Tibial artery (tissue), 4 donors: ENCODE measurements around the gene HABP2.

ENCODE experiments used
- DNase-seq, 2 donors: peaks; one replicate each; pipeline ENCODE4 v3.0.0-alpha.2; 2019
- H3K27ac ChIP-seq, 2 donors: fragments of 200-600 bp; sonication (generic) in 1 of 2; 1 replicate in 1 of 2; 2 replicates in 1 of 2; pipeline ENCODE4 v1.5.1; 2018 to 2019; ENCODE audit warnings: mild to moderate bottlenecking in 1 of 2
- H3K27me3 ChIP-seq, 2 donors: fragments of 200-600 bp; sonication (generic) in 1 of 2; one replicate each; pipeline versions ENCODE4 v1.5.1 to v1.6.0; 2016 to 2019
- H3K36me3 ChIP-seq, 3 donors: fragments of 200-600 bp; sonication (generic) in 2 of 3; one replicate each; pipeline ENCODE4 v1.5.1; 2016 to 2019; ENCODE audit warnings: mild to moderate bottlenecking in 2 of 3
- H3K4me1 ChIP-seq, 4 donors: fragments of 200-600 bp; sonication (generic) in 2 of 4; 1 replicate in 3 of 4; 2 replicates in 1 of 4; pipeline ENCODE4 v1.5.1; 2016 to 2019
- H3K4me3 ChIP-seq, 2 donors: fragments of 200-600 bp; sonication (generic) in 1 of 2; 1 replicate in 1 of 2; 2 replicates in 1 of 2; pipeline ENCODE4 v1.5.1; 2018 to 2019; ENCODE audit warnings: mild to moderate bottlenecking in 2 of 2
- H3K9me3 ChIP-seq, 3 donors: fragments of 200-600 bp; sonication (generic) in 1 of 3; one replicate each; pipeline ENCODE4 v1.5.1; 2016 to 2019
- intact Hi-C: fragments of 100-400 bp; cut with DNase I; formaldehyde crosslinking; loops from one replicate; pipeline ENCODE4 v1.15.0; 2023; ENCODE audit warnings: low total_unique reads
- TF ChIP-seq, protein P1 (sequence below), 2 experiments: fragments of 200-600 bp in 1 of 2; fragments of 450-650 bp in 1 of 2; IDR thresholded peaks; one replicate each; pipeline ENCODE4 v1.5.1; 2017 to 2019; ENCODE audit warnings: antibody characterized with exemption in 2 of 2, mild to moderate bottlenecking in 1 of 2, moderate library complexity in 1 of 2

The HABP2 gene

DNA sequence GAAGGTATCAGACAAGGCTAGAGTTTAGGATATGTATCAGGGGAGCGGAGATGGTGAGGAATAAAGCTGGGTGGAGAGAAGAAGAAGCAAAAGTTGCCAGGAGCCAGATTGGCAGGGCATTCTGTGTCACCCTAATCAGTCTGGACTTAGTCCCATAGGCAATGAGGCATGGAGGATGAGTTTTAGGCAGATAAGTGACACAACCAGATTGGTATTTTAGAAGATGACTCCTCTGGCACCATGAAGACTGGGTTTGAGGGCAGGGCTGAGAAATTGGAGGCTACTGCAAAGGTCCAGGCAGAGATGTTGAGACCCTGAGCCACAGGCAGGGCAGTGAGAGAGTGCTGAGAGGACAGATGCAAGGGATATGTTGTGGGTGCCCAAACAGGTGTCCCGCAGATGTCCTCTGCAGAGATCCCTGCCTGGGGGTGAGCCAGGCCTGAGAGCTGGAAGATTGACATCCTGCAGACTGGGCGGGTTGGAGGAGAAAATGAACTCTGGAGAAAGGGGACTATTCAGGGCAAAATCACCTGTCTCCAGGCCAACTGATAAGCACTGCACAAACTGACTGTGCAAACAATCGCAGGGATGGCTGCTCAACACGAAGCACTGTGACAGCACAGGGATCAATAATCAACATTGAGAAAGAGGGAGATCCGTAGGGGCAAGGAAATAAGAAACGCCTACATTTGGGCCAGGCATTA is 11.9 kb upstream of the HABP2 start:
- TF ChIP-seq, protein P1, sequence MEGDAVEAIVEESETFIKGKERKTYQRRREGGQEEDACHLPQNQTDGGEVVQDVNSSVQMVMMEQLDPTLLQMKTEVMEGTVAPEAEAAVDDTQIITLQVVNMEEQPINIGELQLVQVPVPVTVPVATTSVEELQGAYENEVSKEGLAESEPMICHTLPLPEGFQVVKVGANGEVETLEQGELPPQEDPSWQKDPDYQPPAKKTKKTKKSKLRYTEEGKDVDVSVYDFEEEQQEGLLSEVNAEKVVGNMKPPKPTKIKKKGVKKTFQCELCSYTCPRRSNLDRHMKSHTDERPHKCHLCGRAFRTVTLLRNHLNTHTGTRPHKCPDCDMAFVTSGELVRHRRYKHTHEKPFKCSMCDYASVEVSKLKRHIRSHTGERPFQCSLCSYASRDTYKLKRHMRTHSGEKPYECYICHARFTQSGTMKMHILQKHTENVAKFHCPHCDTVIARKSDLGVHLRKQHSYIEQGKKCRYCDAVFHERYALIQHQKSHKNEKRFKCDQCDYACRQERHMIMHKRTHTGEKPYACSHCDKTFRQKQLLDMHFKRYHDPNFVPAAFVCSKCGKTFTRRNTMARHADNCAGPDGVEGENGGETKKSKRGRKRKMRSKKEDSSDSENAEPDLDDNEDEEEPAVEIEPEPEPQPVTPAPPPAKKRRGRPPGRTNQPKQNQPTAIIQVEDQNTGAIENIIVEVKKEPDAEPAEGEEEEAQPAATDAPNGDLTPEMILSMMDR (IDR thresholded peaks at IDR 0.05): no peak
- no peak overlapping the region for H3K4me3 ChIP-seq
- no peaks in the 10 kb centered on the region for H3K9me3 ChIP-seq
- intact Hi-C loops: no loop called here
- H3K27ac ChIP-seq: no peak overlapping the region
- H3K36me3 ChIP-seq: no peaks in the 10 kb centered on the region
- DNase-seq: no peak
- H3K27me3 ChIP-seq: no peaks in the 10 kb centered on the region
- H3K4me1 ChIP-seq: peaks cover 0 to 7% (median 2%) of the 10 kb centered on the region in 4 donors

DNA sequence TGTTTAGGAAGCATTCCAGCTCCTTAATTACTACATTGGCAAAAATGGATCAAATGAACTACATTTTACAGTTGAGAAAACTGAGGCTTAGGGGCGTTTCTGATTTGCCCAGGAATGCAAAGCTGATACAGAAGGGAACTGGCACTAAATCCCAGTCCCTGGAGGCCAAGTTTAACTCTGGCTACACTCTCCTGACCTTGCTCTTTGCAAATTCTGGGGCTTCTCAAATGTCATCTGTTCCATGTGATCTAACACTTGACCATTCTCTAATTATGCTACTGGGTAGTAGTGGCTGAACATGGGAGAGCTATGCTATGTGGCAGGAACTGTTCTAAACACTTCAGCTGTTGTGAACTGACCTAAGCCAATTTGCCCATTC is 11.3 kb upstream of the HABP2 start:
- H3K36me3 ChIP-seq: no peaks in the 10 kb centered on the region
- intact Hi-C loops: no loop called here
- no peak overlapping the region for H3K4me3 ChIP-seq
- TF ChIP-seq, protein P1 (IDR thresholded peaks at IDR 0.05): no peak
- no peaks in the 10 kb centered on the region for H3K9me3 ChIP-seq
- H3K4me1 ChIP-seq: peaks cover 0 to 7% (median 2%) of the 10 kb centered on the region in 4 donors
- no peak overlapping the region for H3K27ac ChIP-seq
- H3K27me3 ChIP-seq: no peaks in the 10 kb centered on the region
- DNase-seq: no peak

DNA sequence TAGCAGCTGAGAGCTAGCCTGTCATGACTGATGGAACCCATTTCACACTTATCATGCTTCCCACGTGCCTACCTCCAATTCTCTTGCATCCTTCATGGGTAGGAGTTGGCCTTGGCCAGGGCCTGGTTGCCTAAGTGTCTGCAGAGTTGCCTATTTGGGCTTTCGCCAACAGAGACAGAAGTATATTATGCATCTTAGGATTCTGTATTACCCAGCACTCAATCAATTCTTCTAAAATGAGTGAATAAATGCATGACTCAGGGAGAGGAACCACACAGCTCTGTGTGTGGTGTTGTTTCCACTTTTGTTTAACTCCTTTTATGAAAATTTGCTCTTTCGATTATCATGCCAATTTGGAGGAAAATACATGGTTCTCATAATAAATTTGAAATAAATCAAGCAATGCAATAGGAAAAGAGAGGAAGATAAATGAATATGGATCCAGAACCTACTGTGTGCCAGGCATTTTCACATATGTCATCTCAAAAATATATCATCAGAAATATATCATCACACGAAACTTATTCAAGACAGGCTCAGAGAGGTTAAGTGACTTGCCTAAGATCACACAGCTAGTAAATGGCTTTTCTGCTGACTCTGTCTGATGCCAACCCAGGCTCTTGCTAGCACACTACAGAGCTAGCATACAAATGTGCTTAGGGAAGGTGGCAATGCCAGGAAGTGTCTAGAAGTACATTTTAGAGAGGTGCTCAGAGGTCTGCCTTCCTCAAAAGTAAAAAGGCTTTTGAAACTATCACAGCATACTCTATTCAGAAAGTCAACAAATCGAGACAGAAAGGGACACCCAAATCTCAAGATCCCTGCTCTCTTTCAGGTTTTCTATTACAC is 9.5 kb upstream of the HABP2 start:
- Histone ChIP-seq H3K4me1 (peaks cover 0 to 7% (median 2%) of the 10 kb centered on the region in 4 donors), H3K4me3 (no peak overlapping the region), H3K27me3 (no peaks in the 10 kb centered on the region), H3K9me3 (no peaks in the 10 kb centered on the region), H3K27ac (no peak overlapping the region), H3K36me3 (no peaks in the 10 kb centered on the region)
- intact Hi-C loops: no loop called here
- DNase-seq: no peak
- TF ChIP-seq, protein P1 (IDR thresholded peaks at IDR 0.05): no peak

DNA sequence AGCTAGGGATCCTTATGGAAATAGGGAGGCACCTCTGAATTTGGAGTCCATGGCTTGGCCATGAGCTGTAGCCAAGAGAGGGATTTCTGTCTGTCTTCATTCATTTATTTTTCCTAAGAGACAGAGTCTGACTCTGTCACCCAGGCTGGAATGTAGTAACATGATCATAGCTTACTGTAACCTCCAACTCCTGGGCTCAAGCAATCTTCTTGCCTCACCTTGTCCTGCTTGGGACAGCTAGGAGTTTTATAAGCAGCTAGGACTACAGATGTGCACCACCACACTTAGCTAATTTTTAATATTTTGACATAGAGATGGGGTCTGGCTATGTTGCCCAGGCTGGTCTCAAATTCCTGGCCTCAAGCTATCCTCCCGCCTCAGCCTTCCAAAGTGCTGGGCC is 8.5 kb upstream of the HABP2 start:
- no peak for DNase-seq
- Histone ChIP-seq H3K9me3 (no peaks in the 10 kb centered on the region), H3K27ac (no peak overlapping the region), H3K4me3 (no peak overlapping the region), H3K4me1 (peaks cover 0 to 7% (median 1%) of the 10 kb centered on the region in 4 donors), H3K36me3 (no peaks in the 10 kb centered on the region), H3K27me3 (no peaks in the 10 kb centered on the region)
- TF ChIP-seq, protein P1 (IDR thresholded peaks at IDR 0.05): no peak
- intact Hi-C loops: no loop called here

DNA sequence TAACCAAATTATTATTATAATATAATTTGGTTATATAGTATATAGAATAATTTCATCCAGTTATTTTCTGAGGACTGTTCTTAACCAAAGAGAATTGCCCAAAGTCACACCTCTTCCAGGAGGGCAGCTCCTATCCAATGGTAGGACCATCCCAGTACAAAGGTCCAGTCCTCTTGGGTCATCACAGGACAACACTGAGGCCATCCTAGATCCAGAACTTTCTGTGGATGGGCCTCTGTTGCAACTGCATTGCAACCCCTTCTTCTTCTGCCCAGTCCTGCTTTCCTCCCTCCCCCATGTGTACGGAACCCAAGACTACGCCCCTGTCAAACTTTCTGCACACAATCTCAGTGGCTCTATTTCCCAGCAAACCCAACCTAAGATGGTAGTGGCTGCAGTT is 5.4 kb upstream of the HABP2 start:
- Histone ChIP-seq H3K4me1 (no peaks in the 10 kb centered on the region), H3K9me3 (no peaks in the 10 kb centered on the region), H3K27me3 (no peaks in the 10 kb centered on the region), H3K36me3 (no peaks in the 10 kb centered on the region), H3K27ac (no peak overlapping the region), H3K4me3 (no peak overlapping the region)
- no peak for DNase-seq
- TF ChIP-seq, protein P1 (IDR thresholded peaks at IDR 0.05): no peak
- intact Hi-C loops: no loop called here
